PC-3 (cell line): ENCODE data around the gene LMBR1L.

Source experiments
- EZH2 ChIP-seq: fragments of 300-600 bp; sonication (generic); IDR thresholded peaks from one replicate; pipeline ENCODE4 v1.6.1; 2017; ENCODE audit warnings: antibody characterized with exemption, mild to moderate bottlenecking, low read length; ENCODE audit not compliant: unreplicated experiment
- EZH2phosphoT487 ChIP-seq: fragments of 300-600 bp; sonication (generic); IDR thresholded peaks from 2 replicates; pipeline ENCODE4 v1.6.1; 2018; ENCODE audit warnings: mild to moderate bottlenecking, antibody characterized with exemption, low read length, borderline replicate concordance
- TF ChIP-seq, protein P1 (sequence below): fragments of 300-600 bp; sonication (generic); conservative IDR thresholded peaks from 2 replicates; pipeline ENCODE4 v1.5.1; 2017; ENCODE audit warnings: antibody characterized with exemption, low read depth, mild to moderate bottlenecking, low read length

DNA sequence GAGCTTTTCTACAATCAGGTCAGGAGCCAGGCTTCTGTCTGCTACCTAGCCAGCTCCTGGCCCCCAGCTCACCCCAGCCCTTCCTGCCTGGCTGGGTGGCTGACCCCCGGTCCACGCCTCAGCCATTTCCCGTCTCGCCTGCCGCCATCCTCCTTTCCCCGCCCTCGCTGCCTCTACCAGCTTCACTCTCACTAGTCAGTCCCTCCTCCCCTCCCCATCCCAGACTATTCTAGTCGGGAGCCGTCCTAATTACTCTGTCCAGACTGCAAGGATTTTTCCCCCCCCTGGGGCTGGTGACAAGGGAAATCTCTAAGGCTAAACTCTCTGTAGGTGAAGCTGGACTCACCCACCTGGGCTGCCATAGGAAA, 16.9 kb downstream of the LMBR1L start:
- TF ChIP-seq, protein P1, sequence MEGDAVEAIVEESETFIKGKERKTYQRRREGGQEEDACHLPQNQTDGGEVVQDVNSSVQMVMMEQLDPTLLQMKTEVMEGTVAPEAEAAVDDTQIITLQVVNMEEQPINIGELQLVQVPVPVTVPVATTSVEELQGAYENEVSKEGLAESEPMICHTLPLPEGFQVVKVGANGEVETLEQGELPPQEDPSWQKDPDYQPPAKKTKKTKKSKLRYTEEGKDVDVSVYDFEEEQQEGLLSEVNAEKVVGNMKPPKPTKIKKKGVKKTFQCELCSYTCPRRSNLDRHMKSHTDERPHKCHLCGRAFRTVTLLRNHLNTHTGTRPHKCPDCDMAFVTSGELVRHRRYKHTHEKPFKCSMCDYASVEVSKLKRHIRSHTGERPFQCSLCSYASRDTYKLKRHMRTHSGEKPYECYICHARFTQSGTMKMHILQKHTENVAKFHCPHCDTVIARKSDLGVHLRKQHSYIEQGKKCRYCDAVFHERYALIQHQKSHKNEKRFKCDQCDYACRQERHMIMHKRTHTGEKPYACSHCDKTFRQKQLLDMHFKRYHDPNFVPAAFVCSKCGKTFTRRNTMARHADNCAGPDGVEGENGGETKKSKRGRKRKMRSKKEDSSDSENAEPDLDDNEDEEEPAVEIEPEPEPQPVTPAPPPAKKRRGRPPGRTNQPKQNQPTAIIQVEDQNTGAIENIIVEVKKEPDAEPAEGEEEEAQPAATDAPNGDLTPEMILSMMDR: no peak
- TF ChIP-seq EZH2 (no peak), EZH2phosphoT487 (no peak)
